Right lobe of liver (tissue), 4 donors: ENCODE measurements around the gene ASNS.
"Not testable (repeated sequence)": the region's sequence is repeated elsewhere in the genome, so short reads cannot be mapped to it uniquely, and the experiment has no call there.

Source experiments
- POLR2A ChIP-seq: fragments of 450-650 bp; IDR thresholded peaks from one replicate; pipeline ENCODE4 v1.6.1; 2017; ENCODE audit warnings: antibody characterized with exemption, mild to moderate bottlenecking
- TF ChIP-seq, protein P1 (sequence below), 4 donors: fragments of 200-600 bp in 3 of 4; fragments of 450-650 bp in 1 of 4; IDR thresholded peaks; one replicate each; pipeline versions ENCODE4 v1.5.1 to v1.8.0; 2016 to 2022; ENCODE audit warnings: antibody characterized with exemption in 4 of 4, mild to moderate bottlenecking in 2 of 4
- donor health status: DM: no; HTN: no; CAD: no.
- donor health status: DM: no; HTN: no; CAD: no.
- donor health status: DM: no; HTN: yes; CAD: no.

DNA sequence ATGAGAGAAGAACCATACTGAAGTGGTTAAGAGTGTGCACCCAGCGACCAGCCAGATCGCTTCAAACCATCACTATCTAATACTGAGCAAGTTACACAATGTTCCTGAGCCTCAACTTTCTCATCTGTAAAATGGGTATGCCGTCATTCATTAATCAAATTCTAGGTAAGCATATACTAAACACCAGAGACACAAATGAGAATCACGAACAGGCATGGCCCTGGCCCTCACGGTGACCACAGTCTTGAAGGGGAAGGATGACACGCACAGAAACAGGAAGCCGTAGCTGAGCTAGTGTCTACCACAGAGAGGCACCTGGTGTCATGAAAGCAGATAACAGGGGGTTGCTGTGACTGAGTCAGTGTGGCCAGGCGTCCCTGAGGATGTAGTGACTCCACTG is 43.1 kb upstream of the ASNS start:
- TF ChIP-seq, protein P1, sequence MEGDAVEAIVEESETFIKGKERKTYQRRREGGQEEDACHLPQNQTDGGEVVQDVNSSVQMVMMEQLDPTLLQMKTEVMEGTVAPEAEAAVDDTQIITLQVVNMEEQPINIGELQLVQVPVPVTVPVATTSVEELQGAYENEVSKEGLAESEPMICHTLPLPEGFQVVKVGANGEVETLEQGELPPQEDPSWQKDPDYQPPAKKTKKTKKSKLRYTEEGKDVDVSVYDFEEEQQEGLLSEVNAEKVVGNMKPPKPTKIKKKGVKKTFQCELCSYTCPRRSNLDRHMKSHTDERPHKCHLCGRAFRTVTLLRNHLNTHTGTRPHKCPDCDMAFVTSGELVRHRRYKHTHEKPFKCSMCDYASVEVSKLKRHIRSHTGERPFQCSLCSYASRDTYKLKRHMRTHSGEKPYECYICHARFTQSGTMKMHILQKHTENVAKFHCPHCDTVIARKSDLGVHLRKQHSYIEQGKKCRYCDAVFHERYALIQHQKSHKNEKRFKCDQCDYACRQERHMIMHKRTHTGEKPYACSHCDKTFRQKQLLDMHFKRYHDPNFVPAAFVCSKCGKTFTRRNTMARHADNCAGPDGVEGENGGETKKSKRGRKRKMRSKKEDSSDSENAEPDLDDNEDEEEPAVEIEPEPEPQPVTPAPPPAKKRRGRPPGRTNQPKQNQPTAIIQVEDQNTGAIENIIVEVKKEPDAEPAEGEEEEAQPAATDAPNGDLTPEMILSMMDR (IDR thresholded peaks at IDR 0.05) = not testable (repeated sequence)
- TF ChIP-seq POLR2A = not testable (repeated sequence)
